Kidney (tissue), 14 donors: ENCODE measurements around the gene SETX. TPM values are rescaled to one million over a fixed set of nuclear protein-coding genes. Genes with fewer than 3 reads are reported as not detected.

Source experiments
- DNase-seq, 5 donors: peaks; one replicate each; pipeline ENCODE4 v3.0.0-alpha.2; 2013 to 2020
- FAIRE-seq: peaks from 2 replicates; lab custom pipeline; 2012; peaks lifted over from hg19 to GRCh38; lab: Jason Lieb, UNC
- H3K27ac ChIP-seq, 2 donors: one replicate each; pipeline ENCODE4 v1.7.0; 2013; ENCODE audit warnings: low read depth in 2 of 2, low read length in 2 of 2, inconsistent platforms in 1 of 2
- H3K27me3 ChIP-seq: one replicate; pipeline ENCODE4 v1.7.1; 2013; ENCODE audit warnings: low read length, inconsistent platforms; ENCODE audit not compliant: control insufficient read depth, insufficient read depth
- H3K36me3 ChIP-seq, 3 donors: one replicate each; pipeline versions ENCODE4 v1.7.0 to v1.7.1; 2013; ENCODE audit warnings: low read length in 3 of 3, control low read depth in 1 of 3, inconsistent platforms in 1 of 3; ENCODE audit not compliant: insufficient read depth in 3 of 3, control insufficient read depth in 2 of 3
- H3K4me1 ChIP-seq, 3 donors: one replicate each; pipeline versions ENCODE4 v1.7.0 to v1.7.1; 2013; ENCODE audit warnings: low read length in 3 of 3, inconsistent platforms in 1 of 3, low read depth in 1 of 3; ENCODE audit not compliant: control insufficient read depth in 2 of 3, insufficient read depth in 2 of 3
- H3K4me3 ChIP-seq, 3 donors: one replicate each; pipeline versions ENCODE4 v1.7.0 to v1.8.1; 2013; ENCODE audit warnings: low read length in 3 of 3, control low read depth in 1 of 3, inconsistent platforms in 1 of 3
- H3K9ac ChIP-seq, 3 donors: one replicate each; pipeline versions ENCODE4 v1.7.0 to v1.7.1; 2013; ENCODE audit warnings: low read length in 3 of 3, control low read depth in 1 of 3, inconsistent platforms in 1 of 3
- H3K9me3 ChIP-seq, 3 donors: one replicate each; pipeline versions ENCODE4 v1.7.0 to v1.7.1; 2013; ENCODE audit warnings: low read length in 3 of 3, control low read depth in 1 of 3, inconsistent platforms in 1 of 3; ENCODE audit not compliant: control insufficient read depth in 2 of 3, insufficient read depth in 1 of 3
- intact Hi-C: fragments of 100-400 bp; cut with DNase I; formaldehyde crosslinking; loops from one replicate; pipeline ENCODE4 v1.11.1; 2022
- polyA plus RNA-seq: library from polyadenylated mRNA; stranded (reverse); fragments of 350-450 nt; fragmentation: Illumina TruSeq; extraction: RNeasy Lipid Tissue Mini Kit (QIAGEN cat#74804); gene quantifications from one replicate; pipeline ENCODE4 v1.2.3, GENCODE V29; 2014; ENCODE audit warnings: low read depth, low replicate concordance; ENCODE audit not compliant: insufficient read depth
- total RNA-seq: library from RNA; stranded (reverse); fragmentation: NEBNext Ultra II Directional; extraction: Animal tissue kit (Norgen Biotek cat#: 25700); gene quantifications from one replicate; pipeline ENCODE4 v1.2.1, GENCODE V29; 2021
- TF ChIP-seq, protein P1 (sequence below): IDR thresholded peaks from 3 replicates; pipeline ENCODE4 v1.5.1; 2012; ENCODE audit warnings: mild to moderate bottlenecking, moderate library complexity, borderline replicate concordance; ENCODE audit not compliant: insufficient read depth; ENCODE audit errors: extremely low read depth
- donor health status: control.
- donor health status: control.
- donor health status: control.
- donor health status: control.
- donor health status: control.
- donor health status: DM: yes; HTN: yes; CAD: no.
- donor health status: Normal renal cell carcinoma (clear cell type).

SETX gene
- total and polyA plus RNA-seq, 2 donors from 2014 or later: 16.1 to 56.8 TPM

DNA sequence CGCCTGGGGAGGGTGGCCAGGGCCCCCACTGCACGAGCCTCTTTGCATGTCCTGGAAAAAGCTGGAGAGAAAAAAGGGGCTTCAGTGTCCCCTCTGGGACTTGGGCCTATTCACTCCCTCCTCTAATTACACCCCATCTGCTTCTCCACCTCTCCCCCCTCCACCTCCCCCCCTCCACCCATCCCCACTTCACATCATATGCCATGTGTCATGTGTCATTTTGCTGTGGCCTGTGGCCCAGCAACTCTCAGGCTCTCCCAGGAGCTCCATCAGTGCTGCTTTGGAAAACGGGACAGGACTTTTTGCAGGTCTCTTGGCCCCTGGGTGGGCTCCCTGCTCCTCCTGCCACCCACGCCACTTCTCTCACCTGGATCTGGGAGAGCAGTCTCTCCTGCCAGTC is 124.2 kb downstream of the SETX start:
- Histone ChIP-seq H3K36me3 (no peaks in the 10 kb centered on the region), H3K4me1 (no peaks in the 10 kb centered on the region), H3K27ac (no peak overlapping the region), H3K9ac (no peak overlapping the region), H3K4me3 (no peak overlapping the region), H3K27me3 (no peaks in the 10 kb centered on the region), H3K9me3 (no peaks in the 10 kb centered on the region)
- DNase-seq (no peak), FAIRE-seq (no peak)
- TF ChIP-seq, protein P1, sequence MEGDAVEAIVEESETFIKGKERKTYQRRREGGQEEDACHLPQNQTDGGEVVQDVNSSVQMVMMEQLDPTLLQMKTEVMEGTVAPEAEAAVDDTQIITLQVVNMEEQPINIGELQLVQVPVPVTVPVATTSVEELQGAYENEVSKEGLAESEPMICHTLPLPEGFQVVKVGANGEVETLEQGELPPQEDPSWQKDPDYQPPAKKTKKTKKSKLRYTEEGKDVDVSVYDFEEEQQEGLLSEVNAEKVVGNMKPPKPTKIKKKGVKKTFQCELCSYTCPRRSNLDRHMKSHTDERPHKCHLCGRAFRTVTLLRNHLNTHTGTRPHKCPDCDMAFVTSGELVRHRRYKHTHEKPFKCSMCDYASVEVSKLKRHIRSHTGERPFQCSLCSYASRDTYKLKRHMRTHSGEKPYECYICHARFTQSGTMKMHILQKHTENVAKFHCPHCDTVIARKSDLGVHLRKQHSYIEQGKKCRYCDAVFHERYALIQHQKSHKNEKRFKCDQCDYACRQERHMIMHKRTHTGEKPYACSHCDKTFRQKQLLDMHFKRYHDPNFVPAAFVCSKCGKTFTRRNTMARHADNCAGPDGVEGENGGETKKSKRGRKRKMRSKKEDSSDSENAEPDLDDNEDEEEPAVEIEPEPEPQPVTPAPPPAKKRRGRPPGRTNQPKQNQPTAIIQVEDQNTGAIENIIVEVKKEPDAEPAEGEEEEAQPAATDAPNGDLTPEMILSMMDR: no peak
- intact Hi-C loops: loop anchor here (10.0 kb wide), 1 partner anchor 466 kb away; no protein-coding TSS in a partner anchor

DNA sequence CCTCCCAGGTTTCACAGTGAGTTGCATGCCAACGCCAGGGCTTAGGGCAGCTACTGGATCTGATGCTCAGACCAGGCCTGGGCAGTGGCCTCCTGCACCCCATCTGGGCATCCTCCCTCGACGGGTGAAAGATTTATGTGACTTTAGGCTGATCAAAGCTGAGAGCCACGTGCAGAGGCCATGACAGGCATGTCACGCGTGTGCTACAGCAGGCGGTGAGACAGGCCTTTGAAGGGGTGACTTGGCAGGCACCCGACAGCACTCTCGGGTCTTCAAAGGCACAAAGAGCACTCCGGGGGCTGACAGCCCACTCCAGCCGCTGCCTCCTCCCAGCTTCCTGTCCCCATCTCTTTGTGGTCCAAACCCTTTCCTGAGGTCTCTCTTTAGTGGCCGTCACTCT is 126.7 kb downstream of the SETX start:
- intact Hi-C loops: no loop called here
- Histone ChIP-seq H3K27me3 (no peaks in the 10 kb centered on the region), H3K36me3 (no peaks in the 10 kb centered on the region), H3K4me3 (no peak overlapping the region), H3K9me3 (no peaks in the 10 kb centered on the region), H3K9ac (no peak overlapping the region), H3K4me1 (no peaks in the 10 kb centered on the region), H3K27ac (no peak overlapping the region)
- DNase-seq (no peak), FAIRE-seq (no peak)
- TF ChIP-seq, protein P1: no peak

DNA sequence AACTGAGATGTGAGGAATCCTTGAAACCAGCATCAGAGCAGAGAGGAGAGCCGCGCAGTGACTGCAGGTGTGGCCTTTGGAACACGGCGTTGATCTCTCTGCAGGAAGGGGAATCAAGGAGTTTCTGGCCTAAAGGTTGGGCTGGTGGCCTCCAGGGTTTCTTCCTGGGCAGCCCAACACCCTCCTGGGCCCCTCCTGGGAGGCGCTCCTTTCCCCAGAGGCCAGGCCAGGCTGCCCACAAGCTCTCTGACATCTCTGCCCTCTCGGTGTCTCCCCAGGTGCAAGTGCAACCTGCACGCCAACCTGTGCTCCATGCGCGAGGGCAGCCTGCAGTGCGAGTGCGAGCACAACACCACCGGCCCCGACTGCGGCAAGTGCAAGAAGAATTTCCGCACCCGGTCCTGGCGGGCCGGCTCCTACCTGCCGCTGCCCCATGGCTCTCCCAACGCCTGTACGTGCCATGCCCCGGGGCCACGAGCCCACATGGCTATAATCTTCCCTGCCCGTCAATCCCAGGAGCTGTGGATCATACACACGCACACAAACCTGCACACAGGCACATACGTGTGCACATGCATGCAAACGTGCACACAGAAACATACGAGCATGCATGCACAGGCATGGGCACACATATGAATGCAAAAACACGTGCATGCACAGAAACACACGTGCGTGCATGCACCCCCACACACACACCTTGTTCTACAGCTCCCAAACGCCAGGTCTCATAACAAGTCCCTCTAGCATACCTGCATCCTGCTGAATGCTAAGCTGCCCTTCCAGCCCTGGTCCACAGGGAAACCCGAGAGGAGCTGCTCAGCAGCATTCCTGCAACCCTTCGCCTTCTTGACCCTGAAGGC is 128.0 kb downstream of the SETX start:
- H3K9ac ChIP-seq: no peak overlapping the region
- H3K9me3 ChIP-seq: no peaks in the 10 kb centered on the region
- H3K36me3 ChIP-seq: no peaks in the 10 kb centered on the region
- intact Hi-C loops: no loop called here
- no peaks in the 10 kb centered on the region for H3K4me1 ChIP-seq
- DNase-seq: no peak
- no peak overlapping the region for H3K4me3 ChIP-seq
- H3K27me3 ChIP-seq: no peaks in the 10 kb centered on the region
- FAIRE-seq: no peak
- TF ChIP-seq, protein P1: no peak
- no peak overlapping the region for H3K27ac ChIP-seq
